ENCODE measurements around the gene ABCA1.
"Not testable (repeated sequence)": the region's sequence is repeated elsewhere in the genome, so short reads cannot be mapped to it uniquely, and the experiment has no call there.

Gene ABCA1

DNA sequence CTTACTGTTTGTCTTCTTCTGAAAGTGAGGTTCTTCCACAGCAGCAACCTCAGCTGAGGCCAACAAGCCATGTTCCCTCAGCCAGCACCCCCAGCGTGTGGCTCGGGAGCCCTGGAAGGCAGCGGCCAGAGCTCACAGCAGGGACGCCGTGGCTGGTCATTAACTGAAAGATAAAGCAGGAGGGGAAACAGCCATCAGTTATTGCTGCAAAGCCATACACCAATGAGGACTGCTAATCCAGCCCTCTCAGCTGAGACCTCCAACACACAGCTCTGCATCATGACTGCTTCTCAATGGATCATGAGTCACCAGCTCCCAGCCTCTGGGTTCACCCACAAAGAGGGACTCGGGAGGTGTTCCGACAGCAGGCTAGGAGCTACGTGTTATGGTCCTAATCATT lies 24.3 kb downstream of the ABCA1 start:
- TF ChIP-seq, protein P1, sequence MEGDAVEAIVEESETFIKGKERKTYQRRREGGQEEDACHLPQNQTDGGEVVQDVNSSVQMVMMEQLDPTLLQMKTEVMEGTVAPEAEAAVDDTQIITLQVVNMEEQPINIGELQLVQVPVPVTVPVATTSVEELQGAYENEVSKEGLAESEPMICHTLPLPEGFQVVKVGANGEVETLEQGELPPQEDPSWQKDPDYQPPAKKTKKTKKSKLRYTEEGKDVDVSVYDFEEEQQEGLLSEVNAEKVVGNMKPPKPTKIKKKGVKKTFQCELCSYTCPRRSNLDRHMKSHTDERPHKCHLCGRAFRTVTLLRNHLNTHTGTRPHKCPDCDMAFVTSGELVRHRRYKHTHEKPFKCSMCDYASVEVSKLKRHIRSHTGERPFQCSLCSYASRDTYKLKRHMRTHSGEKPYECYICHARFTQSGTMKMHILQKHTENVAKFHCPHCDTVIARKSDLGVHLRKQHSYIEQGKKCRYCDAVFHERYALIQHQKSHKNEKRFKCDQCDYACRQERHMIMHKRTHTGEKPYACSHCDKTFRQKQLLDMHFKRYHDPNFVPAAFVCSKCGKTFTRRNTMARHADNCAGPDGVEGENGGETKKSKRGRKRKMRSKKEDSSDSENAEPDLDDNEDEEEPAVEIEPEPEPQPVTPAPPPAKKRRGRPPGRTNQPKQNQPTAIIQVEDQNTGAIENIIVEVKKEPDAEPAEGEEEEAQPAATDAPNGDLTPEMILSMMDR (IDR thresholded peaks at IDR 0.05; ENCODE audit: low read depth, low read length): no peak
- TF ChIP-seq POLR2A (IDR thresholded peaks at IDR 0.05; ENCODE audit: extremely low read depth, insufficient read length): no peak
- TF ChIP-seq, protein P2, sequence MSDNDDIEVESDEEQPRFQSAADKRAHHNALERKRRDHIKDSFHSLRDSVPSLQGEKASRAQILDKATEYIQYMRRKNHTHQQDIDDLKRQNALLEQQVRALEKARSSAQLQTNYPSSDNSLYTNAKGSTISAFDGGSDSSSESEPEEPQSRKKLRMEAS (IDR thresholded peaks at IDR 0.05; ENCODE audit: low read depth, low read length): no peak
- TF ChIP-seq MYC (IDR thresholded peaks at IDR 0.05; ENCODE audit: low read depth, low read length): no peak
- DNase-seq (ENCODE audit: low read depth): no peak

DNA sequence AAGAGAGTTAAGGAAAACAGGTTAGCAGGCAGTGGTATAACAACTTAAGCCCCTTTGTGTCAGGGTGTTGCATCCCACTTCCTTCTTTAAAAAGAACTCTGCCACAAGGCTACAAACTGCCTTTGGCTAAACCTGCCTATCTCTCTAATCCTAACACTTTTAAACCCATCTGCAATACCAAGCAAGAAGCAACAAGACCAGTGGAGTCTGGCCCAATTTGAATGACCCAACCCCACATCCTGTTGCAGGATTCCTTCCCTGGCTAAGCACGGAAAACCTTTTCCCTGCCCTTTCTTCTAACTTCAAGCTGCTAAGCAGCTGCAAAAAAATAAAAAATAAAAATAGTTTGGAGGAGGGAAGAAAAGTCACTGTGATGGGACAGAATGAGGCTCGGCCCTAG lies 27.1 kb downstream of the ABCA1 start:
- TF ChIP-seq, protein P2 (IDR thresholded peaks at IDR 0.05; ENCODE audit: low read depth, low read length): no peak
- TF ChIP-seq MYC (IDR thresholded peaks at IDR 0.05; ENCODE audit: low read depth, low read length): no peak
- no peak for DNase-seq (ENCODE audit: low read depth)
- no peak overlapping the region for H3K4me3 ChIP-seq (ENCODE audit: low read depth, low read length)

More for the DNA sequence above, 24.3 kb downstream of the ABCA1 start:
- H3K4me3 ChIP-seq (ENCODE audit: low read depth, low read length): no peak overlapping the region

DNA sequence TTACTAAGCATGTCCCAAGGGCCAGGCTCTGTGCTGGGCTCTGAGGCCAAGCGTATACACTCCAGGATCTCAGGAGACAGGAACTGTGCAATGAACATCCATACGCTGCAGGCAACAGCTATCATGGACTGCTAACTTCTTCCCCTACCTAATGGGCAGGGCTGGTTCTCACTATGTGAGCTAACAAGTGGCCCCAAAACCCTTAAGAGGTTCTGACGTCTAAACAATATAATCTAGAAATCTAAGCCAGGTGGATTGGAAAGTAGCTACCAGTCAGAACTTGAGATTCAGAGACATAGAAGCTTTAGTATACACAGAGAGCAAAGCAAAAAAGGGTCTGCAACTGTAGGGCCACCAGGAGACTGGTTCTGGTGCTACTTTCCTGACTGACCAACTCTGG lies 27.6 kb downstream of the ABCA1 start:
- no peak overlapping the region for H3K4me3 ChIP-seq (ENCODE audit: low read depth, low read length)
- TF ChIP-seq, protein P2 (IDR thresholded peaks at IDR 0.05; ENCODE audit: low read depth, low read length): no peak
- TF ChIP-seq, protein P1 (IDR thresholded peaks at IDR 0.05; ENCODE audit: low read depth, low read length): no peak
- TF ChIP-seq MYC (IDR thresholded peaks at IDR 0.05; ENCODE audit: low read depth, low read length): no peak
- no peak for TF ChIP-seq POLR2A (IDR thresholded peaks at IDR 0.05; ENCODE audit: extremely low read depth, insufficient read length)
- DNase-seq (ENCODE audit: low read depth): no peak

DNA sequence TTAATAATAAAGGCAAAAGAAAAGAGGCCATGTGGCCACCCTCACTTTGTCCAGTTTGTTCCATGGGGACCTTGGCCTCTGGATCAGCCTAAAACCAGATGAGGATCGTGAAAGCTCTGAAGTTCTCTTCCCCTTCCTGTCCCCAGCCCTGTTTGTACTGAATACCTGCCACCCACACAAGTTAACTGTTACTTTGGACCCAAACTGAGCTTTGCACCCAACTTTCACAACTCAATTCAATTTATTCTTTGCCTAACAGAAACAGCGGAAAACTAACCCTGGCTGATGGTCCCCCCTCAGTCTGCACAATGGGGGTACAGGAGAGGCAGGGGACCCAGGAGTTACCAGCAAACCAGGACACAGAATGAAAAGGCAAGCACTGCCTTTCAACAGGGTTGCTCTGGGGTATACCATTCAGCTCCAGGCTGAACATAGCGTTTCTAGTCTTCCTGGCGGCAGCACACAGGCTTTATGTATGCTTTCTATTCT lies 28.2 kb downstream of the ABCA1 start:
- DNase-seq (ENCODE audit: low read depth): no peak

DNA sequence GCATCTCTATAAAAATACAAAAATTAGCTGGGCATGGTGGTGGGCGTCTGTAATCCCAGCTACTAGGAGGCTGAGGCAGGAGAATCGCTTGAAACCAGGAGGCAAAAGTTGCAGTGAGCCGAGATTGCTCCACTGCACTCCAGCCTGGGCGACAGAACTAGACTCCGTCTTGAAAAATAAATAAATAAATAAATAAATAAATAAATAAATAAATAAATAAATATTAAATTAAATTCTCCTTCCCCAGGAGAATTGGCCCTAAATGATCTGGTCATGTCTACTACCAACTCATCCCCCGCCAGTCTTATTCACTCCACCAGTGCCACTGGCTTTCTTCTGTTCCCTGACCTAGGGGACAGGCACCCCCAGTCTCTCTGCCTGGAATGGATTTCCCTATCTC lies 29.6 kb downstream of the ABCA1 start:
- H3K4me3 ChIP-seq (ENCODE audit: low read depth, low read length); DNase-seq (ENCODE audit: low read depth): not testable (repeated sequence)

More for the DNA sequence above, 28.2 kb downstream of the ABCA1 start:
- TF ChIP-seq, protein P2 (IDR thresholded peaks at IDR 0.05; ENCODE audit: low read depth, low read length): no peak
- TF ChIP-seq POLR2A (IDR thresholded peaks at IDR 0.05; ENCODE audit: extremely low read depth, insufficient read length) (no peak), MYC (IDR thresholded peaks at IDR 0.05; ENCODE audit: low read depth, low read length) (no peak)
- TF ChIP-seq, protein P1 (IDR thresholded peaks at IDR 0.05; ENCODE audit: low read depth, low read length): no peak
- H3K4me3 ChIP-seq (ENCODE audit: low read depth, low read length): no peak overlapping the region

DNA sequence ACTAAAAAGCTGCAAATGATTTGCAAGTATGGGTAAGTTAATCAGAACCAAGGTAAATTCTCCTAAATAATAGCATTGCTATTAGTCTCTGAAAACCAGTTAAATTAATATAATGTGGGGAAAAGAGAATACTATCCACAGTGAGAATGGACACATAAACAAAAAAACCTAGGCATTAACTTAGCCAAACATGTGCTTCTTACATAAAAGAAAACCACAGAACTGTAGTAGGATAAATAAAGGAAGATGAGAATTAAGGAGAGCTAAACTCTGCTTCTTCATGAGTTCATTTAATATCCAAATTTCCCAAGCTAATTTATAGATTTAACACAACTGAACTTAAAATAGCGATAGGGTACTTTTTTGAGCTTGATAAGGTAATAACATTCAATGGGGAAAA lies 31.8 kb downstream of the ABCA1 start:
- no peak for DNase-seq (ENCODE audit: low read depth)
- TF ChIP-seq, protein P1 (IDR thresholded peaks at IDR 0.05; ENCODE audit: low read depth, low read length): no peak
- TF ChIP-seq, protein P2 (IDR thresholded peaks at IDR 0.05; ENCODE audit: low read depth, low read length): no peak
- TF ChIP-seq MYC (IDR thresholded peaks at IDR 0.05; ENCODE audit: low read depth, low read length): no peak
- no peak for TF ChIP-seq POLR2A (IDR thresholded peaks at IDR 0.05; ENCODE audit: extremely low read depth, insufficient read length)
- H3K4me3 ChIP-seq (ENCODE audit: low read depth, low read length): no peak overlapping the region

DNA sequence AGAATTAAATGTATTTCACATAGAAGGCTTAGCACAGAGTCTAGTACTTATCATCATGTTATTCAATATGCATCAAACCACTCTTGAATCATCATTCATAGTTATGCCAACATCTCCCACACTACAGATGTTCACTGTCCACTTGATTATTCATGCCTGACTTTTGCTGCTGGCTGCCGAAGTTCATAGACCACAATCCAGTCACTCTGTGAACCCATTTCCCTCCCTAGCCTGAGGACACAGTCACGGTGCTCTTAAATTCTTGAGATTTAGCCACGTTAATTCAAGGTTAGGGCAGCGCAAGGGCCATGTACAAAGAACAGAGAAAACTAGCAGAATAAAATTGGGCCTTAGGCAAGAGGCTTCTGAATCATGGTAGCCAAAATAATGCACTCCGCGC lies 32.4 kb downstream of the ABCA1 start:
- H3K4me3 ChIP-seq (ENCODE audit: low read depth, low read length): no peak overlapping the region
- DNase-seq (ENCODE audit: low read depth): no peak
- TF ChIP-seq, protein P2 (IDR thresholded peaks at IDR 0.05; ENCODE audit: low read depth, low read length): no peak
- TF ChIP-seq, protein P1 (IDR thresholded peaks at IDR 0.05; ENCODE audit: low read depth, low read length): no peak
- TF ChIP-seq POLR2A (IDR thresholded peaks at IDR 0.05; ENCODE audit: extremely low read depth, insufficient read length): no peak

All from NB4 (cell line).